Lung (tissue), 12 donors: Measurements from ENCODE around the gene EHBP1. TPM values are rescaled to one million over a fixed set of nuclear protein-coding genes. Genes with fewer than 3 reads are reported as not detected.

Experiments
- ATAC-seq: fragments of 200-7000 bp; cut with Tn5 transposase; one replicate; pipeline ENCODE4 v1.9.1; 2020; ENCODE audit warnings: moderate number of reproducible peaks; ENCODE audit not compliant: insufficient read depth, low FRiP score
- DNase-seq, 3 donors: peaks; one replicate each; pipeline ENCODE4 v3.0.0-alpha.2; 2013 to 2017
- H3K27ac ChIP-seq, 2 donors: one replicate each; pipeline ENCODE4 v1.5.1; 2013; ENCODE audit warnings: mild to moderate bottlenecking in 2 of 2, moderate library complexity in 2 of 2, control low read depth in 1 of 2, inconsistent platforms in 1 of 2, low read depth in 1 of 2, low read length in 1 of 2
- H3K27me3 ChIP-seq, 3 donors: one replicate each; pipeline ENCODE4 v1.5.1; 2013; ENCODE audit warnings: low read length in 2 of 3; ENCODE audit not compliant: control insufficient read depth in 3 of 3, insufficient read depth in 3 of 3
- H3K36me3 ChIP-seq, 4 donors: one replicate each; pipeline ENCODE4 v1.5.1; 2013; ENCODE audit warnings: low read length in 4 of 4, mild to moderate bottlenecking in 1 of 4, moderate library complexity in 1 of 4; ENCODE audit not compliant: control insufficient read depth in 4 of 4, insufficient read depth in 4 of 4
- H3K4me1 ChIP-seq, 5 donors: one replicate each; pipeline ENCODE4 v1.5.1; 2013; ENCODE audit warnings: low read length in 5 of 5, mild to moderate bottlenecking in 2 of 5, moderate library complexity in 1 of 5; ENCODE audit not compliant: control insufficient read depth in 5 of 5, insufficient read depth in 5 of 5
- H3K4me3 ChIP-seq: one replicate; pipeline ENCODE4 v1.5.1; 2013; ENCODE audit warnings: mild to moderate bottlenecking, control low read depth, moderate library complexity
- H3K9ac ChIP-seq, 2 donors: one replicate each; pipeline ENCODE4 v1.5.1; 2013; ENCODE audit warnings: low read length in 2 of 2, control low read depth in 1 of 2; ENCODE audit not compliant: insufficient read depth in 1 of 2
- H3K9me3 ChIP-seq, 4 donors: one replicate each; pipeline ENCODE4 v1.5.1; 2013; ENCODE audit warnings: low read length in 3 of 4, mild to moderate bottlenecking in 1 of 4, moderate library complexity in 1 of 4; ENCODE audit not compliant: control insufficient read depth in 4 of 4, insufficient read depth in 3 of 4
- WGBS, 2 donors: extraction: QIAGEN DNeasy Blood & Tissue Kit; methylation state at CpG; one replicate each; pipeline ENCODE4 v1.1.7; 2013; 5-methylcytosine and 5-hydroxymethylcytosine counted together
- polyA plus RNA-seq, 2 donors: library from polyadenylated mRNA; stranded (reverse); fragments of 200-250 nt; gene quantifications; one replicate each; pipeline ENCODE4 v1.2.1, GENCODE V29; 2013
- total RNA-seq, 2 donors: library from RNA; depleted of rRNA in 1 of 2; stranded (reverse); fragments of >200 nt in 1 of 2; gene quantifications; one replicate each; pipeline ENCODE4 v1.2.1, GENCODE V29; 2014 to 2021
- TF ChIP-seq, protein P1 (sequence below): IDR thresholded peaks from 2 replicates; pipeline ENCODE4 v1.5.1; 2012; ENCODE audit warnings: mild to moderate bottlenecking; ENCODE audit errors: control extremely low read depth, extremely low read depth
- donor health status: control.
- donor health status: control.
- donor health status: Bipolar disorder and iron deficiency.
- donor health status: healthy.
- donor health status: DM: yes; HTN: yes; CAD: no.

Gene EHBP1
- total and polyA plus RNA-seq, 4 donors, result 7.9 to 83.2 (median 22.7) TPM

- Histone ChIP-seq H3K9me3 (peaks cover 0 to 34% (median 0%) of the 10 kb centered on the region in 4 donors), H3K4me1 (peaks cover 0 to 36% (median 10%) of the 10 kb centered on the region in 5 donors), H3K36me3 (no peaks in the 10 kb centered on the region), H3K4me3 (no peak overlapping the region), H3K27ac (no peak overlapping the region), H3K9ac (no peak overlapping the region), H3K27me3 (peaks cover 8 to 93% (median 89%) of the 10 kb centered on the region in 3 donors)
- ATAC-seq, result peak; percentile 10
- 5 to 8% methylated on average over 57 to 67 of the region's 67 CpGs for WGBS, 2 donors
- TF ChIP-seq, protein P1, sequence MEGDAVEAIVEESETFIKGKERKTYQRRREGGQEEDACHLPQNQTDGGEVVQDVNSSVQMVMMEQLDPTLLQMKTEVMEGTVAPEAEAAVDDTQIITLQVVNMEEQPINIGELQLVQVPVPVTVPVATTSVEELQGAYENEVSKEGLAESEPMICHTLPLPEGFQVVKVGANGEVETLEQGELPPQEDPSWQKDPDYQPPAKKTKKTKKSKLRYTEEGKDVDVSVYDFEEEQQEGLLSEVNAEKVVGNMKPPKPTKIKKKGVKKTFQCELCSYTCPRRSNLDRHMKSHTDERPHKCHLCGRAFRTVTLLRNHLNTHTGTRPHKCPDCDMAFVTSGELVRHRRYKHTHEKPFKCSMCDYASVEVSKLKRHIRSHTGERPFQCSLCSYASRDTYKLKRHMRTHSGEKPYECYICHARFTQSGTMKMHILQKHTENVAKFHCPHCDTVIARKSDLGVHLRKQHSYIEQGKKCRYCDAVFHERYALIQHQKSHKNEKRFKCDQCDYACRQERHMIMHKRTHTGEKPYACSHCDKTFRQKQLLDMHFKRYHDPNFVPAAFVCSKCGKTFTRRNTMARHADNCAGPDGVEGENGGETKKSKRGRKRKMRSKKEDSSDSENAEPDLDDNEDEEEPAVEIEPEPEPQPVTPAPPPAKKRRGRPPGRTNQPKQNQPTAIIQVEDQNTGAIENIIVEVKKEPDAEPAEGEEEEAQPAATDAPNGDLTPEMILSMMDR, result no peak
- peak in 1 of 3 donors; percentile 70 for DNase-seq
Observed at GRCh38 chr2:63058921-63059792, 353.6 kb downstream of the EHBP1 start.

- DNase-seq (peak in 2 of 3 donors; percentile 13 to 72), ATAC-seq (no peak)
- Histone ChIP-seq H3K4me1 (peaks cover 0 to 32% (median 10%) of the 10 kb centered on the region in 5 donors), H3K27ac (no peak overlapping the region), H3K36me3 (no peaks in the 10 kb centered on the region), H3K9ac (no peak overlapping the region), H3K27me3 (peaks cover 3 to 93% (median 87%) of the 10 kb centered on the region in 3 donors), H3K9me3 (peaks cover 0 to 28% (median 0%) of the 10 kb centered on the region in 4 donors), H3K4me3 (no peak overlapping the region)
- TF ChIP-seq, protein P1, result no peak
- 5 to 8% methylated on average over 29 to 39 of the region's 39 CpGs for WGBS, 2 donors
Observed at GRCh38 chr2:63059793-63060471, 354.4 kb downstream of the EHBP1 start.

DNA sequence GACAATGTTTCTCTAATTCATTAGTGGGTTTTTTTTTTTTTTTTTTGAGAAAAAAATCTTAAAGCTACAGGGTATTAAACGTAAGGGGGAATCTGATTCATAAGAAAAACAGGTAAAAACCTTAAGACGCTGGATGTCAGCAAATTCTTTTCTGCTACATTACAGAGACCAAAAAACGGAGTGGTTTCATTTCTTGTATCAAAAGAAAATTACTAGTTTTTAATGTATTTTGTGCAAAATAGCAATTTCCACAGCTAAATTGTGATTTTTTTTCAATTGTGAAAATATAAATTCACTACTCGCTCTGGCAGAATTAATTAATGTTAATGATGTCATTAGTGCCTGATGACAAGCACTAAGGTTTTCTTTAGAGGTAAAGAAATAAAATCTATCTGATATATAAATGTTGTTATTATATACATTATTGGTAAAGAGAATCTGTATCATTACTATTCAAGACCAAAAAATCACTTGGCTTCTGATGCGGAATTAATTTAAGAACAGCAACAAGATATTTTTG is 355.0 kb downstream of the EHBP1 start:
- TF ChIP-seq, protein P1, result no peak
- no peak for ATAC-seq
- DNase-seq, result no peak
- Histone ChIP-seq H3K4me3 (no peak overlapping the region), H3K27me3 (peaks cover 0 to 92% (median 87%) of the 10 kb centered on the region in 3 donors), H3K36me3 (no peaks in the 10 kb centered on the region), H3K9me3 (peaks cover 0 to 23% (median 0%) of the 10 kb centered on the region in 4 donors), H3K9ac (no peak overlapping the region), H3K4me1 (peaks cover 0 to 26% (median 9%) of the 10 kb centered on the region in 5 donors), H3K27ac (no peak overlapping the region)
- 31 to 34% methylated on average over 5 of the region's 5 CpGs for WGBS, 2 donors
